HepG2 (cell line): ENCODE data around the gene DLL4. TPM values are rescaled to one million over a fixed set of nuclear protein-coding genes. Genes with fewer than 3 reads are reported as not detected.

Source experiments
- DR1 ChIP-seq: sonication (generic); formaldehyde crosslinking; IDR thresholded peaks from 2 replicates; pipeline ENCODE4 v1.8.0; 2021; ENCODE audit warnings: mild to moderate bottlenecking, missing genetic modification reagents, inconsistent platforms
- FIP1L1 ChIP-seq: fragments of 200-400 bp; formaldehyde crosslinking; IDR thresholded peaks from 2 replicates; pipeline ENCODE4 v1.6.1; 2018; ENCODE audit warnings: low read depth, mild to moderate bottlenecking, low read length, moderate library complexity, borderline replicate concordance; ENCODE audit not compliant: insufficient read depth
- FOXP4 ChIP-seq: sonication (generic); formaldehyde crosslinking; IDR thresholded peaks from 2 replicates; pipeline ENCODE4 v1.4.0; 2020; ENCODE audit warnings: missing genetic modification reagents
- HNRNPUL1 ChIP-seq: fragments of 200-400 bp; formaldehyde crosslinking; IDR thresholded peaks from 2 replicates; pipeline ENCODE4 v1.6.1; 2017; ENCODE audit warnings: low read depth, mild to moderate bottlenecking, low read length, moderate library complexity
- MYC ChIP-seq: sonication (generic); formaldehyde crosslinking; IDR thresholded peaks from 2 replicates; pipeline ENCODE4 v1.9.0; 2021; ENCODE audit warnings: missing genetic modification reagents, borderline replicate concordance
- NAIF1 ChIP-seq: sonication (generic); formaldehyde crosslinking; IDR thresholded peaks from 2 replicates; pipeline ENCODE4 v1.5.0; 2020; ENCODE audit warnings: mild to moderate bottlenecking, missing genetic modification reagents, borderline replicate concordance
- PRPF4 ChIP-seq: fragments of 200-400 bp; formaldehyde crosslinking; IDR thresholded peaks from 2 replicates; pipeline ENCODE4 v1.6.1; 2016; ENCODE audit warnings: low read length, low read depth; ENCODE audit not compliant: poor library complexity, severe bottlenecking
- RAD51 ChIP-seq: fragments of 450-650 bp; IDR thresholded peaks from 2 replicates; pipeline ENCODE4 v1.6.1; 2016; ENCODE audit warnings: borderline replicate concordance
- SP2 ChIP-seq: sonication (generic); formaldehyde crosslinking; IDR thresholded peaks from 2 replicates; pipeline ENCODE4 v1.5.1; 2020; ENCODE audit warnings: mild to moderate bottlenecking, missing genetic modification reagents
- TBL1XR1 ChIP-seq: fragments of 150-350 bp; IDR thresholded peaks from 2 replicates; pipeline ENCODE4 v1.6.1; 2014; ENCODE audit warnings: borderline replicate concordance, low read length; ENCODE audit not compliant: partially characterized antibody
- TP53 ChIP-seq: sonication (generic); formaldehyde crosslinking; conservative IDR thresholded peaks from 2 replicates; pipeline ENCODE4 v1.4.0; 2020; ENCODE audit warnings: missing genetic modification reagents
- ZBED4 ChIP-seq: sonication (generic); formaldehyde crosslinking; IDR thresholded peaks from 2 replicates; pipeline ENCODE4 v1.4.0; 2020; ENCODE audit warnings: missing genetic modification reagents, borderline replicate concordance
- ZFX ChIP-seq: sonication (generic); formaldehyde crosslinking; IDR thresholded peaks from 2 replicates; pipeline ENCODE4 v1.4.0; 2020; ENCODE audit warnings: mild to moderate bottlenecking, low read depth, missing genetic modification reagents, moderate library complexity
- ZKSCAN5 ChIP-seq: sonication (generic); formaldehyde crosslinking; IDR thresholded peaks from 2 replicates; pipeline ENCODE4 v1.5.1; 2020; ENCODE audit warnings: mild to moderate bottlenecking, missing genetic modification reagents
- ZMYM3 ChIP-seq: sonication (generic); formaldehyde crosslinking; IDR thresholded peaks from 2 replicates; pipeline ENCODE4 v1.5.1; 2020; ENCODE audit warnings: mild to moderate bottlenecking, missing genetic modification reagents
- ZNF496 ChIP-seq: sonication (generic); formaldehyde crosslinking; IDR thresholded peaks from 2 replicates; pipeline ENCODE4 v1.8.1; 2023; ENCODE audit warnings: mild to moderate bottlenecking, moderate library complexity, missing genetic modification reagents; ENCODE audit not compliant: insufficient replicate concordance
- polyA plus RNA-seq, 8 experiments: library from polyadenylated mRNA; depleted of rRNA in 3 of 8; stranded (reverse) in 7 of 8; unstranded in 1 of 8; fragments of >200 nt; fragmentation: Illumina TruSeq in 4 of 8; extraction: Trizol in 4 of 8; gene quantifications; 2 replicates each; pipeline versions ENCODE4 v1.2.1 to v1.2.3, GENCODE V29; 2011 to 2016; ENCODE audit warnings: low read depth in 4 of 8, missing spikeins in 1 of 8, mixed read lengths in 1 of 8; ENCODE audit not compliant: insufficient read depth in 1 of 8
- total RNA-seq, 5 experiments: library from RNA; depleted of rRNA; stranded (reverse); fragments of >200 nt; fragmentation: Illumina TruSeq; extraction: Trizol; gene quantifications; 2 replicates each; pipeline ENCODE4 v1.2.3, GENCODE V29; 2016; ENCODE audit warnings: low read depth in 1 of 5
- TF ChIP-seq, protein P1 (sequence below): IDR thresholded peaks from 2 replicates; pipeline ENCODE4 v1.6.1; 2018; ENCODE audit warnings: missing genetic modification reagents, mild to moderate bottlenecking, missing compliant biosample characterization

Gene DLL4
- total and polyA plus RNA-seq, 2 of the 13 experiments (the other 11 are each of a cell fraction or from before 2014, with no cell fraction given), result 0.20 to 0.25 TPM

- TF ChIP-seq FIP1L1 (no peak), NAIF1 (no peak), ZNF496 (CRISPR knock-in tag) (no peak), DR1 (no peak), RAD51 (no peak), TBL1XR1 (no peak), HNRNPUL1 (no peak), ZKSCAN5 (0 out of 2 replicates have a peak, but pooled peaks have one; percentile 49), ZFX (CRISPR knock-in tag) (peak; percentile 45; the same call in 1 of the 2 replicates), FOXP4 (CRISPR knock-in tag) (no peak), TP53 (CRISPR knock-in tag) (no peak), PRPF4 (no peak), SP2 (CRISPR knock-in tag) (0 out of 2 replicates have a peak, but pooled peaks have one; percentile 37), ZBED4 (CRISPR knock-in tag) (no peak), ZMYM3 (CRISPR knock-in tag) (no peak), MYC (no peak)
- TF ChIP-seq, protein P1, sequence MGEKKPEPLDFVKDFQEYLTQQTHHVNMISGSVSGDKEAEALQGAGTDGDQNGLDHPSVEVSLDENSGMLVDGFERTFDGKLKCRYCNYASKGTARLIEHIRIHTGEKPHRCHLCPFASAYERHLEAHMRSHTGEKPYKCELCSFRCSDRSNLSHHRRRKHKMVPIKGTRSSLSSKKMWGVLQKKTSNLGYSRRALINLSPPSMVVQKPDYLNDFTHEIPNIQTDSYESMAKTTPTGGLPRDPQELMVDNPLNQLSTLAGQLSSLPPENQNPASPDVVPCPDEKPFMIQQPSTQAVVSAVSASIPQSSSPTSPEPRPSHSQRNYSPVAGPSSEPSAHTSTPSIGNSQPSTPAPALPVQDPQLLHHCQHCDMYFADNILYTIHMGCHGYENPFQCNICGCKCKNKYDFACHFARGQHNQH (CRISPR knock-in tag), result 0 out of 2 replicates have a peak, but pooled peaks have one; percentile 46
Observed at GRCh38 chr15:40936709-40937666, 7.8 kb downstream of the DLL4 start (continued).
